GM12892 (cell line): ENCODE data around the gene SLC6A8.

Source experiments
- POLR2A ChIP-seq: IDR thresholded peaks from 2 replicates; pipeline ENCODE4 v1.6.1; 2011; ENCODE audit warnings: low read depth, low read length, control low read depth
- POLR2AphosphoS5 ChIP-seq: IDR thresholded peaks from 2 replicates; pipeline ENCODE4 v1.6.1; 2011; ENCODE audit warnings: low read depth, low read length, control low read depth

DNA sequence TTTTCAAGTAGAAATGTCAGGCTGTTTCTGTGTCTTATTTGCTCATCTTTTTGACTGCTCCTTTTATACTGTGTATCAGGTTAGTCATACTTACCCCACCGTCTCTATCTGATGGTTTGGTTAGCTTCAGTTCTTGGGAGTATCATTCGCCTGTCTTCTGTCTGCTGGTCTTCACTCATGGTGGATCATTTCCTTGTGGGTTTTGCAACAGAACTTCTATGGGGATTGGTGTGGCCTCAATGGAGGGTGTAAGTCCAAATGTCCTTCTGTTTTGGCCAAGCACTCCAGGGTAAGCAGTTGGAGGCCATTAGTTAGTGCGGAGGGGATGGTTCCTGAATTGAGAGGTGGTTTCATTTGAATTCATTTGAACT, 44.1 kb downstream of the SLC6A8 start:
- TF ChIP-seq POLR2AphosphoS5 (no peak), POLR2A (no peak)
